Stimulated activated CD4-positive, alpha-beta T cell treated with anti-CD3 and anti-CD28 coated beads, Interleukin-4, amount 100 ng/mL, for 1 hour (primary cell): ENCODE data around the gene ZSWIM5.
"Not testable (repeated sequence)": the region's sequence is repeated elsewhere in the genome, so short reads cannot be mapped to it uniquely, and the experiment has no call there.

Experiments
- DNase-seq: peaks from one replicate; pipeline ENCODE4 v3.0.0-alpha.2; 2020

Gene ZSWIM5

GRCh38 chr1:44999232-44999631 lies 207.2 kb downstream of the ZSWIM5 start:
- DNase-seq, result no peak

DNA sequence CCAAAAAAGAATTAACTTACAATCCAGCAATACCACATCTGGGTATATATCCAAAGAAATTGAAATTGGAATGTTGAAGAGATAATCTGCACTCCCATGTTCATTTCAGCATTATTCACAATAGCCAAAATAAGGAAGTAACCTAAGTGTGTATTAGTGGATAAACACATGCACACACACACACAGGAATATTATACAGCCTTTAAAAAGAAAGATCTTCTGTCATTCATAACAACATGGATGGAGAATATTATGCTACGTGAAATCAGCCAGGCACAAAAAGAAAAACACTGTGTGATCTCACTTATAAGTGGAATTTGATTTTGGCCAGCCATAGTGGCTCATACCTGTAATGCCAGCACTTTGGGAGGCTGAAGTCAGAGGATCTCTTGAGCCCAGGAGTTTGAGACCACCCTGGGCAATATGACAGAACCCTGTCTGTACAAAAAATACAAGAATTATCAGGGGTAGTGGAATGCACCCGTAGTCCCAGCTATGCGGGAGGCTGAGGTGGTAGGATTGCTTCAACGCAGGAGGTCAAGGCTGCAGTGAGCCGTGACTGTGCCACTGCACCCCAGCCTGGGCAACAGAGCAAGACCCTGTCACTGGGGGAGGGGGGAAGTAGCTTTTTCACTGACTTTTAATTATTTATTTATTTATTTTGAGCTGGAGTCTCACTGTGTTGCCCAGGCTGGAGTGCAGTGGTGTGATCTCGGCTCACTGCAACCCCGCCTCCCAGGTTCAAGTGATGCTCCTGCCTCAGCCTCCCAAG lies 210.8 kb downstream of the ZSWIM5 start:
- DNase-seq, result no peak

DNA sequence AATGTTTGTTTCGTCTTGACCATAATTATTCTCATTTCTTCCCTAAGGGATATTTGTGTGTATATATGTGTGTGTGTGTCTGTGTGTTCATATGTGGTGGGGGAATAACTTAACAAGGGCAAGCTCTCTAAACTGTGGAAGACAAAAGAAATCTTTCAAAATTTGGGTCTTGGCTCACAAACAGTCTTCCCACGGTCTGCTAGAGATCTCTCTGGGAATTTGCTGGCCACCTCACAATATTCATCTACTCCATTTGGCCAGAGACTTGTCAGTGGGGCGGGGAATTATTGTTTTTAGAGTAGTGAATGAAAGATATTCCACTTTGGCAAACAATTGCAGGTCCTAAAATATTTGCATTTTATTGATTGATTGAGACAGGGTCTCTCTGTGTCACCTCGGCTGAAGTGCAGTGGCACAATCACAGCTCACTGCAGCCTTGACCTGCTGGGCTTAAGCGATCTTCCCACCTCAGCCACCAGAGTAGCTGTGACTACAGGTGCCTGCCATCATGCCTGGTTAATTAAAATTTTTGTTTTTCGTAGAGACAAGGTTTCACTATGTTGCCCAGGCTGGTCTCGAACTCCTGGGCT lies 212.0 kb downstream of the ZSWIM5 start:
- DNase-seq, result no peak

DNA sequence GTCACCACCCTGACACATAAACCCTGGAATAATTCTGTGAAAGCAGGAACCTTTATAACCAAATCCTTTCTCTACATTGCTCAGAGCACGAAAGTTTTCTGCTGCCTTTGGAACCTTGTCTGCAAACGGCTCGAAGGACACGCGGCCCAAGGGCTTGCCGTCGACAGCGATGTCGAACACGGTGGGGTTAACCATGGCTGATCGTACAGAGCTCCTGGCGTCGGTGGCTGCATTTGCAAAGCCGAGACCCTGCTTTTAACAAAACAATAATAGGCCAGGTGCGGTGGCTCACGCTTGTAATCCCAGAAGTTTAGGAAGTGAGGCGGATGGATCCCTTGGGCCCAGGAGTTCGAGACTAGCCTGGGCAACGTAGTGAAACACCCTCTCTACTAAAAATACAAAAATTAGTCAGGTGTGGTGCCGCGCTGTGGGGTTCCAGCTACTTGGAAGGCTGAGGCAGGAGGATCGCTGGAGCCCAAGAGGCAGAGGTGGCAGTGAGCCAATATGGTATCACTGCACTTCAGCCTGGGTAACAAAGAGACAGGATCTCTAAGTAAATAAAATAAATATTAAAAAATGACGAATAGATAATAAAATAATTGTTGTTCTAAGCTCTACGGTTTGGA lies 217.8 kb downstream of the ZSWIM5 start:
- DNase-seq, result no peak

GRCh38 chr1:44985747-44986359 lies 220.6 kb downstream of the ZSWIM5 start:
- no peak for DNase-seq

DNA sequence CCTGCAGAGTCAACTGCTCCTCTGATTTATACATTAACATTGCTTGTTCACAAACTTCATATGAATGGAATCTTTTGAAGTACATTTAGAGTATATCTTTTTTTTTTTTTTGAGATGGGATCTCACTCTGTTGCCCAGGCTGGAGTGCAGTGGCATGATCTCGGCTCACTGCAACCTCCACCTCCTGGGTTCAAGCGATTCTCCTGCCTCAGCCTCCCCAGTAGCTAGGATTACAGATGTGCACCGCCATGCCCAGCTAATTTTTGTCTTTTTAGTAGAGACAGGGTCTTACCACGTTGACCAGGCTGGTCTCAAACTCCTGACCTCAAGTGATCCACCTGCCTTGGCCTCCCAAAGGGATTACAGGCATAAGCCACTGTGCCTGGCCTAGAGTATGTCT lies 229.0 kb downstream of the ZSWIM5 start:
- DNase-seq, result not testable (repeated sequence)

DNA sequence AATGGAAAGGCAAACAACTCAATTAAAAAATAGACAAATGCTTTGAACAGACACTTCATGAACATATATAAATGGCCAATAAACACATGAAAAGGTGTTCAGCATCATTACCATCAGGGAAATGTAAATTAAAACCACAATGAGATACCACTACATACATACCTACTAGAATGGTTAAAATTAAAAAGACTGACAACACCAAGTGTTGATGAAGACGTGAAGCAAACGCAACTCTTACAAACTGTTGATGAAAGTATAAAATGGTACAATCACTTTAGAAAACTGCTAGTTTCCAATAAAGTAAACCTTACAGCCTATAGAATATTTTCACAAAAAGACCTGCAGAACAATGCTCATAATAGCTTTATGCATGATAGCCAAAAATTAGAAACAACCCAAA lies 230.2 kb downstream of the ZSWIM5 start:
- no peak for DNase-seq

DNA sequence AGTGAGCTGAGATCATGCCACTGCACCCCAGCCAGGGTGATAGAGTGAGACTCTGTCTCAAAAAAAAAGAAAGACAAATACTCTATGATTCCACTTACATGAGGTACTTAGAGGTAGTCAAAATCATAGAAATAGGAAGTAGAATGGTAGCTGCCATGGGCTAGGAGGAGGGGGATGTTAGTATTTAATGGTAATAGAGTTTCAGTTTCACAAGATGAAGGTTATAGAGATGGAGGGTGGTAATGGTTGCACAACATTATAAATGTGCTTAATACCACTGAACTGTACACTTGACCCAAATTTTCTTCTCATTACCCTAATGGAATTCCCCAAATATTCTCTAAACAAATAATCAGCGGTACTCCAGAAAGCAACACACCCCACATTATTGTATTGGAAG lies 232.8 kb downstream of the ZSWIM5 start:
- no peak for DNase-seq

DNA sequence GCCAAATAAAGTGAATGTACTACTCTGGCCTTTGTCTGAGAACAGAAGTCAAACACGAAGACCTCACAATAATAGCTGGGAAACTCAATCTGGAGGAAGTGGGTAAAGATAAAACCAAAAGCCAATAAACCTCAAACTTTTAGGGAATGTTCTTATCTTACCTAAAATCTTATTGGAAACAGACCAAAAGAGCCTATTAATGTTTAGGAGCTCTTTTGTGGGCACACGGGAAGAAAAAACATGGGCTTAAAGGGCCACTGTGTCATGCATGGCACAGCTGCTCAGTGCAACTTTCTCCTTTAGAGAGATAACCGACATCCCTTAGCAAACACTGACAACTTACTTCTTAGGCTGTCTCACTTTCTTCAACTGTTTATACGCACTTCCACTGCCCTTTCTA lies 236.1 kb downstream of the ZSWIM5 start:
- DNase-seq, result no peak
